HEK293 (cell line): ENCODE measurements around the gene RNF144A.

ENCODE experiments used
- MZF1 ChIP-seq: fragments of 450-650 bp; formaldehyde crosslinking; IDR thresholded peaks from 2 replicates; pipeline ENCODE4 v1.5.1; 2017; ENCODE audit warnings: missing biosample characterization, missing genetic modification characterization, borderline replicate concordance
- SP3 ChIP-seq: fragments of 450-650 bp; formaldehyde crosslinking; IDR thresholded peaks from 2 replicates; pipeline ENCODE4 v1.5.1; 2016; ENCODE audit warnings: missing biosample characterization, missing genetic modification characterization
- ZBTB21 ChIP-seq: fragments of 450-650 bp; formaldehyde crosslinking; IDR thresholded peaks from 2 replicates; pipeline ENCODE4 v1.5.1; 2017; ENCODE audit warnings: missing biosample characterization, missing genetic modification characterization
- ZIC2 ChIP-seq: fragments of 450-650 bp; formaldehyde crosslinking; IDR thresholded peaks from 2 replicates; pipeline ENCODE4 v1.5.1; 2016; ENCODE audit warnings: missing biosample characterization, missing genetic modification characterization
- ZNF10 ChIP-seq: fragments of 450-650 bp; formaldehyde crosslinking; IDR thresholded peaks from 2 replicates; pipeline ENCODE4 v1.5.1; 2017; ENCODE audit warnings: missing biosample characterization, missing genetic modification characterization
- ZNF391 ChIP-seq: fragments of 450-650 bp; formaldehyde crosslinking; IDR thresholded peaks from 2 replicates; pipeline ENCODE4 v1.5.1; 2016; ENCODE audit warnings: low read depth, missing biosample characterization, missing genetic modification characterization, borderline replicate concordance
- ZNF660 ChIP-seq: fragments of 450-650 bp; IDR thresholded peaks from 2 replicates; pipeline ENCODE4 v1.5.1; 2018; ENCODE audit warnings: missing biosample characterization, mild to moderate bottlenecking, missing genetic modification characterization
- TF ChIP-seq, protein P1 (sequence below): fragments of 450-650 bp; formaldehyde crosslinking; IDR thresholded peaks from 2 replicates; pipeline ENCODE4 v1.5.1; 2016; ENCODE audit warnings: missing biosample characterization, missing genetic modification characterization, borderline replicate concordance
- TF ChIP-seq, protein P2 (sequence below): fragments of 450-650 bp; formaldehyde crosslinking; IDR thresholded peaks from 2 replicates; pipeline ENCODE4 v1.5.1; 2016; ENCODE audit warnings: missing biosample characterization, missing genetic modification characterization

DNA sequence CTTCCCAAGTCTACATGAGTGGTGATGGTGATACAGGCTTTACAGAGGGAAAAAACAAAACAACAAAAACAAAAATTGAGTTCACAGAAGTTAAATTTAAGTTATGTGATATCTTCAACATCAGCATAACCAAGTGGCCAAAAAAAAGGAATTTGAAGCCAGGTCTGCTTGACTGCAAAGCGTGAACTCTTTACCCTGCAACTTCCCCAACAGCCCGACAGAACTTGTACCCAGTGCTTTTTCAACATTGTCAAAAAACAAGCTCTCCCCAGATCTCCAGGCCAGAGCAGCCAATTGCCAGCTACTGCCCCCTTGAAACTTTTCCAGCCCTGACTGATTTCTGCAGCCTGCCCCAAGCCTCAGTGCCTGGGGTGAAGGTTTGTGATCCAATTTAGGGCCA is 76.7 kb downstream of the RNF144A start:
- TF ChIP-seq, protein P1, sequence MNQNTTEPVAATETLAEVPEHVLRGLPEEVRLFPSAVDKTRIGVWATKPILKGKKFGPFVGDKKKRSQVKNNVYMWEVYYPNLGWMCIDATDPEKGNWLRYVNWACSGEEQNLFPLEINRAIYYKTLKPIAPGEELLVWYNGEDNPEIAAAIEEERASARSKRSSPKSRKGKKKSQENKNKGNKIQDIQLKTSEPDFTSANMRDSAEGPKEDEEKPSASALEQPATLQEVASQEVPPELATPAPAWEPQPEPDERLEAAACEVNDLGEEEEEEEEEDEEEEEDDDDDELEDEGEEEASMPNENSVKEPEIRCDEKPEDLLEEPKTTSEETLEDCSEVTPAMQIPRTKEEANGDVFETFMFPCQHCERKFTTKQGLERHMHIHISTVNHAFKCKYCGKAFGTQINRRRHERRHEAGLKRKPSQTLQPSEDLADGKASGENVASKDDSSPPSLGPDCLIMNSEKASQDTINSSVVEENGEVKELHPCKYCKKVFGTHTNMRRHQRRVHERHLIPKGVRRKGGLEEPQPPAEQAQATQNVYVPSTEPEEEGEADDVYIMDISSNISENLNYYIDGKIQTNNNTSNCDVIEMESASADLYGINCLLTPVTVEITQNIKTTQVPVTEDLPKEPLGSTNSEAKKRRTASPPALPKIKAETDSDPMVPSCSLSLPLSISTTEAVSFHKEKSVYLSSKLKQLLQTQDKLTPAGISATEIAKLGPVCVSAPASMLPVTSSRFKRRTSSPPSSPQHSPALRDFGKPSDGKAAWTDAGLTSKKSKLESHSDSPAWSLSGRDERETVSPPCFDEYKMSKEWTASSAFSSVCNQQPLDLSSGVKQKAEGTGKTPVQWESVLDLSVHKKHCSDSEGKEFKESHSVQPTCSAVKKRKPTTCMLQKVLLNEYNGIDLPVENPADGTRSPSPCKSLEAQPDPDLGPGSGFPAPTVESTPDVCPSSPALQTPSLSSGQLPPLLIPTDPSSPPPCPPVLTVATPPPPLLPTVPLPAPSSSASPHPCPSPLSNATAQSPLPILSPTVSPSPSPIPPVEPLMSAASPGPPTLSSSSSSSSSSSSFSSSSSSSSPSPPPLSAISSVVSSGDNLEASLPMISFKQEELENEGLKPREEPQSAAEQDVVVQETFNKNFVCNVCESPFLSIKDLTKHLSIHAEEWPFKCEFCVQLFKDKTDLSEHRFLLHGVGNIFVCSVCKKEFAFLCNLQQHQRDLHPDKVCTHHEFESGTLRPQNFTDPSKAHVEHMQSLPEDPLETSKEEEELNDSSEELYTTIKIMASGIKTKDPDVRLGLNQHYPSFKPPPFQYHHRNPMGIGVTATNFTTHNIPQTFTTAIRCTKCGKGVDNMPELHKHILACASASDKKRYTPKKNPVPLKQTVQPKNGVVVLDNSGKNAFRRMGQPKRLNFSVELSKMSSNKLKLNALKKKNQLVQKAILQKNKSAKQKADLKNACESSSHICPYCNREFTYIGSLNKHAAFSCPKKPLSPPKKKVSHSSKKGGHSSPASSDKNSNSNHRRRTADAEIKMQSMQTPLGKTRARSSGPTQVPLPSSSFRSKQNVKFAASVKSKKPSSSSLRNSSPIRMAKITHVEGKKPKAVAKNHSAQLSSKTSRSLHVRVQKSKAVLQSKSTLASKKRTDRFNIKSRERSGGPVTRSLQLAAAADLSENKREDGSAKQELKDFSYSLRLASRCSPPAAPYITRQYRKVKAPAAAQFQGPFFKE, result no peak
- TF ChIP-seq, protein P2, sequence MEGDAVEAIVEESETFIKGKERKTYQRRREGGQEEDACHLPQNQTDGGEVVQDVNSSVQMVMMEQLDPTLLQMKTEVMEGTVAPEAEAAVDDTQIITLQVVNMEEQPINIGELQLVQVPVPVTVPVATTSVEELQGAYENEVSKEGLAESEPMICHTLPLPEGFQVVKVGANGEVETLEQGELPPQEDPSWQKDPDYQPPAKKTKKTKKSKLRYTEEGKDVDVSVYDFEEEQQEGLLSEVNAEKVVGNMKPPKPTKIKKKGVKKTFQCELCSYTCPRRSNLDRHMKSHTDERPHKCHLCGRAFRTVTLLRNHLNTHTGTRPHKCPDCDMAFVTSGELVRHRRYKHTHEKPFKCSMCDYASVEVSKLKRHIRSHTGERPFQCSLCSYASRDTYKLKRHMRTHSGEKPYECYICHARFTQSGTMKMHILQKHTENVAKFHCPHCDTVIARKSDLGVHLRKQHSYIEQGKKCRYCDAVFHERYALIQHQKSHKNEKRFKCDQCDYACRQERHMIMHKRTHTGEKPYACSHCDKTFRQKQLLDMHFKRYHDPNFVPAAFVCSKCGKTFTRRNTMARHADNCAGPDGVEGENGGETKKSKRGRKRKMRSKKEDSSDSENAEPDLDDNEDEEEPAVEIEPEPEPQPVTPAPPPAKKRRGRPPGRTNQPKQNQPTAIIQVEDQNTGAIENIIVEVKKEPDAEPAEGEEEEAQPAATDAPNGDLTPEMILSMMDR (tag by site-specific recombination), result no peak
- TF ChIP-seq ZNF391 (tag by site-specific recombination) (no peak), ZNF660 (tag by site-specific recombination) (no peak), MZF1 (tag by site-specific recombination) (no peak), ZNF10 (tag by site-specific recombination) (no peak), ZBTB21 (tag by site-specific recombination) (no peak), SP3 (no peak), ZIC2 (tag by site-specific recombination) (no peak)
